HG02970 (cell line): ENCODE measurements around the gene HSPB1.
"Not testable (repeated sequence)": the region's sequence is repeated elsewhere in the genome, so short reads cannot be mapped to it uniquely, and the experiment has no call there.

ENCODE experiments used
- ATAC-seq: cut with Tn5 transposase; IDR thresholded peaks from one replicate; pipeline ENCODE4 v1.9.1; 2021; ENCODE audit warnings: mild to moderate bottlenecking, moderate library complexity, moderate number of reproducible peaks; ENCODE audit not compliant: unreplicated experiment, low FRiP score

The HSPB1 gene

DNA sequence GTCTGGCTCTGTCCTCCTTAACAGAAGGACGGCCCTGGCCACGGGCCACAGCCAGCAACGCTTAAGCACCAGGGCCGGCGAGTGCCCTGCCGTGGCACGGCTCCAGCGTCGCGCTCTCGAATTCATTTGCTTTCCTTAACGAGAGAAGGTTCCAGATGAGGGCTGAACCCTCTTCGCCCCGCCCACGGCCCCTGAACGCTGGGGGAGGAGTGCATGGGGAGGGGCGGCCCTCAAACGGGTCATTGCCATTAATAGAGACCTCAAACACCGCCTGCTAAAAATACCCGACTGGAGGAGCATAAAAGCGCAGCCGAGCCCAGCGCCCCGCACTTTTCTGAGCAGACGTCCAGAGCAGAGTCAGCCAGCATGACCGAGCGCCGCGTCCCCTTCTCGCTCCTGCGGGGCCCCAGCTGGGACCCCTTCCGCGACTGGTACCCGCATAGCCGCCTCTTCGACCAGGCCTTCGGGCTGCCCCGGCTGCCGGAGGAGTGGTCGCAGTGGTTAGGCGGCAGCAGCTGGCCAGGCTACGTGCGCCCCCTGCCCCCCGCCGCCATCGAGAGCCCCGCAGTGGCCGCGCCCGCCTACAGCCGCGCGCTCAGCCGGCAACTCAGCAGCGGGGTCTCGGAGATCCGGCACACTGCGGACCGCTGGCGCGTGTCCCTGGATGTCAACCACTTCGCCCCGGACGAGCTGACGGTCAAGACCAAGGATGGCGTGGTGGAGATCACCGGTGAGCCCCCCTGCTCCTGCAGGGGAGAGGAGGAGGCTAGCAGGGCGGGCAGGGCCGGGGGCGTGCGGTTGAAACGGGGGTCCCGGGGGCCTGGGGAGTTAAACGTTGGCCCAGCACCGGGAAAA lies at the start of gene HSPB1:
HSPB1 (plus strand) TSS at position 327 of the 855 bp plus-strand sequence; CDS start at position 367, 40 bp downstream.
- ATAC-seq, result peak; percentile 40

DNA sequence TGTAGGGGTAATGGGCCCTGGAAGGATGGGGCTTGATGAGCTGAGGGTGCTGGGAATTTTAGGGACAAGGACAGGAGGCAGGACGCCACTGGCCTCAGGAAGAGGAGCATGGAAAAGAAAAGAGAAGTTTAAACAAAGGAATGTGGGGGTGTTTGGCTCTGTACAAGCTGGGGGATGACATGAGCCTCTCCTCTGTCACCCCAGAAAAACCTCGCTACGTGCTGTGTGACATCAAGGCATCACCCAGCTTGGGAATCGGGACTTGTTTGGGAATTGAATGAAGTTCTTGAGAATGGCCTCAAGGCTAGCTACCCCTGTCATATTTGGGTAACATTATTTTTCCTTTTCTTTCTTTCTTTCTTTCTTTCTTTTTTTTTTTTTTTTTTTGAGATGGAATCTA lies 47.7 kb upstream of the HSPB1 start:
- ATAC-seq, result no peak

DNA sequence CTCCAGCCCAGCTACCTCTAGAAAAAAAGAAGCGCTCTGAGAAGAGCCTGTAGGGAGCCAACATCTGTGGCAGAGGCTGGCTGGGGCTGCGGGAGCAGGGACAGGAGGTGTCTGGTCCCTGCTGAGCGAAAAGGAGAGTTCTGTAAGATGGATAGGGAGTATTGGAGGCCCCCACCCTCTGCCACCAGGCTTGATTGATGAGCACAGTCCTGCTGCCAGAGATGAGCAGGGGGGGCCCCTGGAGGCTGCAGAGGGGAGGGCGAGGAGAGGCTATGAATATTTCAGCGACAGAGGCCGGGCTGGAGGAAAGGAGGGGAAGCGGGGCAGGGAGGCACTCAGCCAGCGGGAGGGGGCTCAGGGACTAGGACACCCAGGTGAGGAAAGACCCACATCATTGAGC lies 44.5 kb upstream of the HSPB1 start:
- ATAC-seq, result no peak

DNA sequence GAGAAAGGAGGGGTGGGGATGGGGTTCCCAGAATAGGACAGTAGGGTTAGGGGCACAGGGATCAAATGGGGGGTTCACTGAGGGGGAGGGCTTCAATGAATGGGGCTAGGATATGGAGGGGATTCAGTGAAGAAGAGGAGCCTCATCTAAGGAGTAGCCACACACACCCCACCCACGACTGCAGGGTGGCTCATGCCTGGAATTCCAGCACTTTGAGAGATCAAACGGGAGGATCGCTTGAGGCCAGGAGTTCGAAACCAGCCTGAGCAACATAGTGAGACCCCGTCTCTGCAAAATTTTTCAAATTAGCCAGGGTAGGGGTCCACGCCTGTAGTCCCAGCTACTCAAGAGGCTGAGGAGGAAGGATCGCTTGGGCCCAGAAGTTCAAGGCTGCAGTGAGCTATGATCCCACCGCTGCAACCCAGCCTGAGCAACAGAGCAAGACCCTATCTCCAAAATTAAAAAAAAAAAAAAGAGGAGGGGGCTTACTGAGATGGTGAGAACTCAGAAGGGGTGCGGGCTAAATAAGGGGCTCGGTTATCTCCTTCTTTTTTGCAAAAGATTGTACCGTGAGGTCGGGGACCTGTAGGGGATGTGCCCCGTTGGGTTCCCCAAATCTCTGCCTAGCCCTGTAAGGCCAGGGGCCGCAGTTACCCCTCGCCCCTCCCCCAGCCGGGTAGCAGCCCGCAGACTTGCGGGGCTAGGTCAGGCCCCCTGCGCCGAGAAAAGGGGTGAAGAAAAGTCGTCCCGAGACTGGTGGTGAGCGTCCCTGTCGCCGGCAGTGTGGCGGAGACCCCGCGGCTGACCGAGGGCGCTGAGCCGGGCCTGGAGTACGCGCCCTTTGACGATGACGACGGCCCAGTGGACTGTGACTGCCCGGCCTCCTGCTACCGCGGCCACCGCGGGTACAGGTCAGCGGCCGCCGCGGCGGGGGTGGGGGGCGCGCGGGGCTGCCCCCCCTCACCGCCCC lies 43.1 kb upstream of the HSPB1 start:
- no peak for ATAC-seq

DNA sequence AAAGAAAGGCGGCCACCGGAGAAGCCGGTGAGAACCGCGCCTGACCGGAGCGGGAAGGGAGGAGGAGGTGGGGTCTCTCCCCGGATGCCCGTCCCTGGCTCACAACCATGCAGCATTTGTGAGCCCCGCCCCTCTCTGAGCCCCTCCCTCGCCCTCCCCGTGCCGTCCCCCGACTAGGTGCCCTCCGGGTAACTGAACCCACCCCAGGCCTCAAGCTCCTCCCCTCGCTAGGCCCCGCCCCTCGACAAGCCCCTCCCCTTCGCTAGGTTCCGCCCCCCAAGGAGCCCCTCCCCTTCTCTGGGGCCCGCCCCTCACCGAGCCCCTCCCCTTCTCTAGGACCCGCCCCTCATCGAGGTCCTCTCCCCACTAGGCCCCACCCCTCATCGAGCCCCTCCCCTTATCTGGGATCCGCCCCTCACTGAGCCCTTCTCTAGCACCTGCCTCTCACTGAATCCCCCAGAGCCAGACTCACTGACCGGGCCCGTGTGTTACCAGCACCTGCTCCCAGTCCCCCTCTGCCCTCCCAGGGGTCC lies 42.2 kb upstream of the HSPB1 start:
- no peak for ATAC-seq

DNA sequence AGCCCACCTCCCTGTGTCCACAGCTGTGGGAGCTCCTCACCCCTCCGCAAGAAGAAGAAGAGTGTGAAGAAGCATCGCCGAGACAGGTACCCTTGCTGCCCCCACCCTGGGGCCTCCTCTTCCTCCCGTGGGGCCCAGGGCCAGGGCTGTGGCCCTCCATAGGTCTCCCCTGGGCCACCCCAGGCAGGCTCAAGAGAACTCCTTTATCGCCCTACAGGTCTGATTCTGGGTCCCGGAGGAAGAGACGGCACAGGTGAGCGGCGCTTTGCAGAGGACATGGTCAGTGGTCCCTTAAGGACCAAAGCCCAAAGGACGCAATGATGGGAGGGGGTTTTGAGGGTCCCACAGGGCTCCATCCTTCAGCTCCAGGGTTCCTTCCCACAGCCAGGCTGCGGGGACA lies 41.1 kb upstream of the HSPB1 start:
- no peak for ATAC-seq

DNA sequence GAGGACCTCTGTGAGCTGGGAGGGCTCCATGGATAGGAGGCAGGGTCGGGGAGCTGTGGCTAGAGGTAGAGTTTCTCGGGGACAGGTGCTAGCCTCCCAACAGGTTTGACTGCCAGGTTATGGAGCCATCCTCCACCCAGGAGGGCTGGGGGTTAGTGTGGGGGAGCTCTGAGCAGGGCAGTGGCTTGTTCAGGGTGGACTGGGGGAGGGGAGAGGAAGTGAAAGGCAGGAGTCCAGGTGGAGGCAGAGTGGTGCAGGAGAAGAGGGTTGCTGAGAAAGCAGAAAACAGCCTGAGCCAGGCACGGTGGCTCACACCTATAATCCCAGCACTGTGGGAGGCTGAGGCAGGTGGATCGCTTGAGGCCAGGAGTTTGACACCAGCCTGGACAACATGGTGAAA lies 40.5 kb upstream of the HSPB1 start:
- no peak for ATAC-seq

DNA sequence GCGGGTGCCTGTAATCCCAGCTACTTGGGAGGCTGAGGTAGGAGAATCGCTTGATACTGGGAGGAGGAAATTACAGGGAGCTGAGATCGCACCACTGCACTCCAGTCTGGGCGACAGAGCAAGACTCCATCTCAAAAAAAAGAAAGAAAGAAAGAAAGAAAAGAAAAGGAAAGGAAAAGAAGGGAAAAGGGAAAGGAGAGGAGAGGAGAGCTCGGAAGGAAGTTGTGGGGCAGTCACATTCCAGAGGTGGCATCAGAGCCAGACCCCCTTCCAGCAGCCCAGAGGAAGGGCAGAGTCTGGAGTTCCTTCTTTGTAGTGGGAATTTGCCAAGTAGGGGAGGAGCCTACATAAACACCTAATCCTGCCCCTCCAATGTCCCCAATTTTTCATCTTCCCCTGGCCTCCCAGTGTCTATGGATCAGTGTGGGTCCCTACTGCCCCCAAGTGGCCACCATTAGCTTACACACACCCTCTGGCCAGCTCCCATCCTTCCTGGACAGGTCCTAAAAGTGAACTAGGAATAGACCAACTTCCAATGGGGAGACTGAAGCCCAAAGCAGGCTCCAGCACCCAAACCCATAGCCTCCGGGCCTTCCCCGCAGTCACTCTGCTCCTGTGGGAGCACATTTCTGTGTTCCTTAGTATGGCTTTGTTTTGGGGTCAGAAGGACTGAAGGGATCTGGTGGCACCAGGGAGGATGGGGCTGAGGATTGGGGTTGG lies 39.6 kb upstream of the HSPB1 start:
- ATAC-seq, result no peak

DNA sequence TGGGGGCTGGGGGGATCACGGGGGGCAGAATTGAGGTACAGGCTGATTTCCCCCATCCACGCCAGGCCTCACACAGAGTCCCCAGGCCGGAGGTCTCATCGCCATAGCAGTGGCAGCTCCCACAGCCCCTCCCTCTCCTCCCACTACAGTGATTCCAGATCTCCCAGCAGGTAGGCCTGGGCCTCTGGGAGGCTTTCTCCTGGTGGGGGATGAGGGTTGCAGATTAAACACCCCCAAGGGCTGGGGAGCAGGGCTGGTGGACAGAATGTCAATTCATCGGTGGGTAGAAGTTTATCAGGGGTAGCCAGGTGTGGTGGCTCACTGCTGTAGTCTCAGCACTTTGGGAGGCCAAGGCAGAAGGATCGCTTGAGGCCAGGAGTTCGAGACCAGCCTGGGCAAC lies 37.2 kb upstream of the HSPB1 start:
- no peak for ATAC-seq

DNA sequence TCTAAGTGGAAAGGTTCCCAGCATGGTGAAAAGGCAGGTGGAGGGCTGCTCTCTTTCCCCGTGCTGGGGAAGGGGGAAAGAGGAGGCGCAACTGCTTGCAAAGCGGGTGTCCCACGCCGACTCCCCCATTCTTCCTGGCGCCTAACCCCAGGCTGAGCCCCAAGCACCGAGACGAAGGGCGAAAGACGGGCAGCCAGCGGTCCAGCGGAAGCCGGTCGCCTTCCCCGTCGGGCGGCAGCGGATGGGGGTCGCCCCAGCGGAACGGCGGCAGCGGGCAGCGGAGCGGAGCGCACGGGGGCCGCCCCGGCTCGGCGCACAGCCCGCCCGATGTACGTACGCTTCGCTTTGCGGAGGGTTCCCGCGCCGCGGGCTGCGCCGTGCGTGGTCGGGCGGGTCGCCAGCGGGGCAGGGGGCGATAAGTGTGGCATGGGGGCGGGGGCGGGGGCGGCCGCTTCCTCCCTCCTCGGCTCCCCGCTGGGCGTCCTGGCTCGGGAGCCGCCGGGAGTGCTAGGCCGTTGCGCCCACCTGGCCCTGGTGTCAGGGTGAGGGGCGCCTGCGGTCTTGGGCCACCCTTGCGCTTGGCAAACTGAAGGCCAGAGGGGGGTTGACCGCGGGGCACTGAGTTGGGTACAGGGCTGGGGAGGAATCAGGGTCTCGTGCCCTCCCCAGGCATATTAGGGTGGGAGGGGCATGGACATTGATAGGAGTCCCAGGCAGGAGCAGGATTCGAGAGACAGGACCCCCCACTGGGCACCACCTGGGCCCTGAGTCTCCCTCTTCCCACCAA lies 35.2 kb upstream of the HSPB1 start:
- no peak for ATAC-seq

DNA sequence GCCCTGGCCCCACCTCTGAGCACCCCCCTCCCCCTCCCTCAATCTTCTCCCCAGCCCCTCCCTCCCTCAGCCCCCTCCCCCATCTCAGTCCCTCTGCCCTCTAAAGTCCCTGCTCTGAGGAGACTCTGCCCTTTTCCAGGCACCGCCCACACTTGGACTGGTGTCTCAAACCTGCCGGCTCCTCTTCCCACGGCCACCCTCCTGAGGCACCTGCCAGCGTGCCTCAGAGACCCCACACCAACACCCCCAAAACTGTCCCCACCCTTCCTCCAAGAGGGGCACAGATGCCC lies 34.6 kb upstream of the HSPB1 start:
- no peak for ATAC-seq

DNA sequence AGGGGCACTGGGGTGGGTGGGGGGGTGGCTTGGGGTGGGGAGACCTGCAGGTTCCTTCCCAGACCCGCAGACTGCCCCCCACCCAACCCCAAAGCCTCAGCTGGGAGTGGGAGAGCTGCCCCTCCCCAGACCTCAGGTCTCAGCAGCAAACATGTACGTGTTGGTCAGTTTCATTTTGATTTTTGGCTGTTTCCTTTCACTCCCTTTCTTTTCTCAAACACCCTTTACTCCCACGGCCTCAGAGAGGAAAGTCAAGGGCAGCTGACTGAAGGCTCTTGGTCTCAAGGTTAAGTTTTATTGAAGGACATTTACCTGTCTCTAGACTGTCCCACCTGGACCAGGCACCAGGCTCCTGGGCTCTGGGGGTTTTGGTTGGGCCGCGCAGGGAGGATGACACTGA lies 34.1 kb upstream of the HSPB1 start:
- ATAC-seq, result no peak

DNA sequence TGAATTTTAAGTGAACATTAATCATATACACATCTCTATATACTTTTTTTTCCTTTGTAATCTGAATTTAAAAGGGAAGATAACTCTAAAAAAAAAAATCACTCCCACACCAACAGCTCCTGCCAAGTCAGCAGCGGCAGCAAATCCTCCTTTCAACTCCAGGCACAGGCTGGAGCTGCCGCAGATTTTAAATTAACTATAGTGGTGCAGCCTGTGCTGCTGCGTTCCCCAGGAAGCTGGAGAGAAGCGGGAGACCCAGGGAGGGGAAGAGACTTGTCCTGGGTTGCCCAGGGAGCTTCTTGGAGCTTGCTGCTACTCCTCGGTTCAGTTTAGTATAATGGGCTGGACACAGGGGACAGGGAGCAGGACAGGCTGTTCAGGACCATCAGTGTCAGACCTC lies 32.6 kb upstream of the HSPB1 start:
- ATAC-seq, result no peak

DNA sequence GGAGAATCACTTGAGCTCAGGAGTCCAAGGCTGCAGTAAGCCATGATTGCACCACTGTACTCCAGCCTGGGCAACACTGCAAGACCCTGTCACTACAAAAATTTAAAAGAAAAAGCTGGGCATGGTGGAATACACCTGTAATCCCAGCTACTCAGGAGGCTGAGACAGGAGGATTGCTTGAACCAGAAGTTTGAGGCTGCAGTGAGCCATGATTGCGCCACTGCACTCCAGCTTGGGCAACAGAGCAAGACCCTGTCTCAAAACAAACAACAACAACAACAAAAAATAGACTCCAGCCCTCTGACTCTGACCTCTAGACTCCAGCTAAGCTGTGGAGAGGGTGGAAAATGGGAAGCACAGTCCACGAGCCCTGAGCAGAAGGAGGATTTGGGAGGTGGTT lies 31.1 kb upstream of the HSPB1 start:
- not testable (repeated sequence) for ATAC-seq

DNA sequence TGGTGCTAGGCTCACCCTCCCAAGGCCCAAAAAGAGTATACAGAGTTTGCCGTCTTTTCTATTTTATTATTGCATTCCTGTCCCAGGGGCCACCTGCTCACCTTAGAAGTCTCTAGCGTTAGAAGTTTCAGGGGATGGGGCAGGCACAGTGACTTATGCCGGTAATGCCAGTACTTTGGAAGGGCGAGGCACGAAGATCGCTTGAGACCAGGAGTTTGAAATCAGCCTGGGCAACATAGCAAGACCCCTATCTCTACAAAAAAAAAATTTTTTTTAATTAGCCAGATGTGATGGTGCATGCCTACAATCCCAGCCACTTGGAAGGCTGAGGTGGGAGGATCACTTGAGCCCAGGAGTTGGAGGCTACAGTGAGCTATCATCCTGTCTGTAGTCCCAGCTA lies 30.3 kb upstream of the HSPB1 start:
- no peak for ATAC-seq

DNA sequence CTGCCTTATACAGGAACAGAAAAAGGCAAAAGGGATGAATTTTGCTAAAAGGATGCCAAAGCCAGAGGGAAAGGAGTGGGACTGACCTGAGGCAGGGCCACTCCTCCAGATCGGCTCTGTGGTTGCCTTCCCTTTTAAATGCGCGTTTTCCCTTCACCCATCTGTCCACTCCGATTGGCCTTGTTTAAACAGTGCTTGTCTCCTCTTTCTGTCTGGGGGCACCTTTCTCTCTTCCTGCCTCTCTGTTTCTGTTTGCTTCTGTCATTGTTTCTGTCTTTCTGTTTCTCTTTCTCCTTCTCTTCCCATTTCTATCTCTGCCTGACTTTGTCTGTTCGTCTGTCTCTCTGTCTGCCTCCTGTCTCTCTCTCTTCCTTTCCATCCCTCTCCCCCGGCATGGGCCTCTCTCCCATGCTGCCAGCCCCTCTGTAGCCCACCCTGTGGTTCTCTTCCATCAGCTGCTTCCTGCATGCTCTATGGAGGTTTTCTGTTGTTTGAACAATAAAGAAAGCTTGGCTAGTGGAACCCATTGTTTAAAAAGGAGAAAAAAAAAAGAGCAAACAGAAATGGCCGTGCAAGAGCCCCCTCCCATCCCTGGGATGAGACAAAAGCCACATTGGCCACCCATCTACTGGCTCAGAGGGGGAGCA lies 29.5 kb upstream of the HSPB1 start:
- no peak for ATAC-seq

DNA sequence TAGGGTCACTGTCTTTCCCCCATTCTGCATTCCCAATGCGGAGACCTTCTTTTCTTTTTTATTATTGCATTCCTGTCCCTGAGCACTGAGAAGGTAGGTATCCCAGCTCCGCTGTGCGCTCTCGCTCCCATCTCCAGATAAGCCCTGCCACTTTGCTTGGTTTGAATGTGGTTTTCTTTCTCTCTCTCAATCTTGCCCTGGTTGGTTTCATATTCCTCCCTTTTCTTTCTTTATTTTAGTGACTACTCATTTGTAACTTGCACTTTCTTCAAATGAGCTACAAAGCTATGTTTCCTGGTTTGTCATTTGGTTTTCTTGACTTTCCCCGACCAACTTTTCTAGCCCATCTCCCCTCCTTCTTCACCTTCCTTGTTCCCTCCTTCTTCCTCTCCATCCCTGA lies 29.0 kb upstream of the HSPB1 start:
- no peak for ATAC-seq

DNA sequence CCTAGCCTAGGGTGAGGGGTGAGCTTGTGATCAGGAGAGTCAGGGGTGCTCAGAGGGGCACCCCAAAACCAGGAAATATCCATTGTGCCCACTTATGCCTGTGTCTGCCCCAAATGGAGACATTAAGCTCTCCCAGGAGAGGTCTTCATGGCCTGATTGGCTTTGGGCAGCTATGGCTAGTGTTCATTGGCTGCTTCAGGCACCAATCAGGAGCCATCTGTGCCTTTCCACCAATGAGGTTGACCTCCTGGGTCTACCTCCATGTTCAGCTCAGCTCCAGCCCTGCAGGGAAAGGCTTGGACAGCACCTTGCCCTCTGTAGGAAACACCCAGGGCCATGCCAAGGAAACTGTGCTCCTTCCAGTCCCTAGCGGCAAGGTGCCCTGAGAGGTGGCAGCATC lies 23.9 kb upstream of the HSPB1 start:
- no peak for ATAC-seq

DNA sequence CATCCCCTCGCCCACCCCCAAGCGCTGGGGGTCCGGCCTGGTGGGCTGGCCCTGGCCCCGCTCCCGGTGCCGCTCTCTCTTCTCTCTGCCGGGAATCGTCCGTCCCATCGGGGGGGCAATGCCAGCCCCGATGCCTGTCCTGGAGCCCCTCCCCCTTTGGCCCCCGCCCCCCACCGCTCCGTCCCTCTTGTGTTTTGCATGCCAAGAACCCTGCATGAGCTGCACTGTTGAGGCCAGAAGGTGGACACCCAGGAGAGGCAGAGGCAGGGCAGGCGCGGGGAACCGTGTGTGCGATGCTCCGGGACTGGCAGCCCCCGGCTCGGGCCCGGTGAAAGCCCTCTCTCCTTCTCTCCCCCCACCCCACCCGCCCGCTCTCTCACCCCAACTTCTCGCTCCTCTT lies 22.1 kb upstream of the HSPB1 start:
- ATAC-seq, result no peak
